ENCODE measurements around the gene RNF40.
A peak's percentile ranks its signal among the peaks of the same experiment; 100 is the strongest.

RNF40 gene

DNA sequence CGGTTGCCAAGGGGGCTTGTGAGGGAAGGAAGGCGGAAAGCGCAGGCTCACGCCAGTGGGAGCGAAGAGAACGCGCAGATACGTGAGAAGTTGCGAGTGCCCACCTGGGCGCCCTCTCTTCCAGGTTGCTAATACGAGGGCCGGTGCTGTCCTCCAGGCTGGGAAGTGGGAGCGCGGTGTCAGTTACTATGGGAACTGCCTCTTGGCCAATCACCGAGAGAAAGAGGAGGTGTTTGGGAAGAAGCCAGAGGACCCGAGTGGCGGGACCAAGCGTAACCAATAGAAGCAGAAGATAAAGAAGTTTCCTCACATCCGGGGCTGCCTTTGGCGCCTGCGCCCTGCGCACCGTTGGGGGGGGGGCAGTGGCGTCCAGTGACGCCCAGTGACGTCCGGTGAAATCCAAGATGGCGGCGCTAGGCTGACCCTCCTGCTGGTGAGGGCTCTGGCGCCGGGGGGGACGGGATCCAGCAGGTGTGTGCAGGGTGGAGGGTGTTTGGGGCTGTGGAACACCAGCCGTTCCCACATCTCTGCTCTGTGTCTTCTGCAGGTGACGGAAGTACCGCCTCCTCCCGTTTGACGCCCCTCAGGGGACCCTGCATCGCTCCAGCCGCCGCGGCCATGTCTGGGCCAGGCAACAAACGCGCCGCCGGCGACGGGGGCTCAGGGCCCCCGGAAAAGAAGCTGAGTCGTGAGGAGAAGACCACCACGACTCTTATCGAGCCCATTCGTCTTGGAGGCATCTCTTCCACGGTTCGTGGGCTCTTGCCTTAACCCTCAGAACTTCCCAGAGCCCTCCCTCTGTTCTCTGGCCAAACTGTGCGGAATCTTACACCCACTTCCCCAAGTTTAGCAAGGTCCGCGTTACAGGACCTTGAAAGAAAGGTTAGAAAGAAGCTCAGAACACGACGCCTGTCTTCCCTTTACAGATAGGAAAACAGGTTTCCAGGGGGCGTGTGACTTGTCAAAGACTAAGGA lies at the start of gene RNF40, which contains the start of gene CFAP119:
Gene RNF40, plus strand, starts transcription at position 395 of the 975 bp plus-strand sequence. Its CDS starts 224 bp downstream, at position 619.
Gene CFAP119, minus strand, starts transcription at position 135 of the 975 bp plus-strand sequence. CDS start 314 bp downstream, outside the sequence.
- peak; percentile 88 for DNase-seq (ENCODE audit: low read depth)

DNA sequence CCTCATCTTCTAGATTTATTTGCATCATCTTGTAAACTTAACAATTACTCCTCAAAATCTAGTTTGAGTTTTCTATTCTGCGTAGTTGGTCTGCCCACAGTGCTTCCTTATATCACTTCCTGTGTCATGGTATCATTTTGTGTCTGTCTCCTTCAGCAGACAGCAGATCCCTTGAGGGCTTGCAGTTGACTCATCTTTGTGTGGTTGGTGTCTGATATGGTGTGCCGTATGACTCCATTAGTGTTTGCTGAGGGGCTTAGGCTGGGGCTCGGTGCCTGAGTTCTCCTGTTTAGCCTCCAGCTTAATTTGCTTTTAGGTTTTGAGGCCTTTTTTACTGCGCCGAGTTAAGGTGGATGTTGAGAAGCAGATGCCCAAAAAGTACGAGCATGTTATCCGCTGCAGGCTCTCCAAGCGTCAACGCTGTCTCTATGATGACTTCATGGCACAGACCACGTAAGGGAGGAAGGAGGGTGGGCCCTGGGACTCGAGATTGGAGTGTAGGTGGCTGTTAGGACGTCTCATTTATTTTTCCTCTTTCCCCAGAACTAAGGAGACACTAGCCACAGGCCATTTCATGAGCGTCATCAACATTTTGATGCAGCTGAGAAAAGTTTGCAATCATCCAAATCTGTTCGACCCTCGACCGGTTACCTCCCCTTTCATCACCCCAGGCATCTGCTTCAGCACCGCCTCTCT lies 46.2 kb upstream of the RNF40 start:
- peak; percentile 29 for DNase-seq (ENCODE audit: low read depth)

DNA sequence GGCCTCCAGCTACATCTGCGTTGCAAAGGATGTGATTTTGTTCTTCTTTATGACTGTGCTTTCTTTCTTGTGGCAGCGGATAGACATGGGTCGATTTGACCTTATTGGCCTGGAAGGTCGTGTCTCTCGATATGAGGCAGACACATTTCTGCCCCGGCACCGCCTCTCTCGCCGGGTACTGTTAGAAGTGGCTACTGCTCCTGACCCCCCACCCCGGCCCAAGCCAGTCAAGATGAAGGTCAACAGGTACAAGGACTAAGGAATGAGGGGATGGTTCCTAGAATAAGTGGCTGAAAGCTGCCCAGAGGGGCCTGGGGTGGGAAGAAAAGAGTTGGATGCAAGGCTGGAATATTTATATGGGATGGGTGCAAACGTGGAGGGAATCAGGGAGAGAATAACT lies 42.0 kb upstream of the RNF40 start:
- DNase-seq (ENCODE audit: low read depth) = no peak

DNA sequence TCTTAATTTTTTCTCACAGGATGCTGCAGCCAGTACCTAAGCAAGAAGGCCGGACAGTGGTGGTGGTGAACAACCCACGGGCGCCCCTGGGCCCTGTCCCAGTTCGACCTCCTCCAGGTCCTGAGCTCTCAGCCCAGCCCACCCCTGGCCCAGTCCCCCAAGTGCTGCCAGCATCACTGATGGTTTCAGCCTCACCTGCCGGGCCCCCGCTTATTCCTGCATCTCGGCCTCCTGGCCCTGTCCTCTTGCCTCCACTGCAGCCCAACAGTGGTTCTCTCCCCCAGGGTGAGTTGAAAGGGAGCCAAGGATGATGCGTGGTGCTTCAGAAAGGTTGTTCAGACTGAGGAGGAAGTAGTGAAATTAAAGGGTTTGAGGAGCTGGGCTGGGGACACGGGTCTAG lies 41.4 kb upstream of the RNF40 start:
- no peak for DNase-seq (ENCODE audit: low read depth)

DNA sequence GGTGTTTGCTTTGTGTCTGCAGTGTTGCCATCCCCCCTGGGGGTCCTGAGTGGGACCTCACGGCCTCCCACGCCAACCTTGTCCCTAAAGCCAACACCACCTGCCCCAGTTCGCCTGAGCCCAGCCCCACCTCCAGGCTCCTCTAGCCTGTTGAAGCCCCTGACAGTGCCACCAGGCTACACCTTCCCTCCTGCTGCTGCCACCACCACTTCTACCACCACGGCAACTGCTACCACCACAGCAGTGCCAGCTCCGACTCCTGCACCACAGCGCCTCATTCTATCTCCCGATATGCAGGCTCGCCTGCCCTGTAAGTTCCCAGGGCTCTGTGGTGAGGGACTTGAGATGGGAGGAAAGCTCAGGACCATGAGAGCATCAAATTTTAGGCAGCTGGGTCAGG lies 41.0 kb upstream of the RNF40 start:
- DNase-seq (ENCODE audit: low read depth) = no peak

DNA sequence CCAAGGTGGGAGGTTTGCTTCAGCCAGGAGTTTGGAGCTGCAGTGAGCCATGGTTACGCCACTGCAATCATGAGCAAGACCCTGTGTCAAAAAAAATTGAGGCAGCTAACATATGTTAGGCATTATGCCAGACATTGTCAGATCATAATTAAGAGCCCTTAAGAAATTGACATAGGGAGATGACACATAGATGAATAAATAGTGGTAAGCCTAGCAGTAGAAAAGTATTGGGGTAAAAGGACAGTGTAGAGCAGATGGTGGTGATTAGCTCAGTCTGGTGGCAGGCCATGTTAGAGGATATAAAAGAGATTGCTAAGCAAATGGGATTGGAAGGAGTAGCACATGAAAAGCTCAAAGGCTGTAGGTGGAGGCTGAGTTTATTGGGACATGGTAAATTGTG lies 40.5 kb upstream of the RNF40 start:
- DNase-seq (ENCODE audit: low read depth) = no peak

DNA sequence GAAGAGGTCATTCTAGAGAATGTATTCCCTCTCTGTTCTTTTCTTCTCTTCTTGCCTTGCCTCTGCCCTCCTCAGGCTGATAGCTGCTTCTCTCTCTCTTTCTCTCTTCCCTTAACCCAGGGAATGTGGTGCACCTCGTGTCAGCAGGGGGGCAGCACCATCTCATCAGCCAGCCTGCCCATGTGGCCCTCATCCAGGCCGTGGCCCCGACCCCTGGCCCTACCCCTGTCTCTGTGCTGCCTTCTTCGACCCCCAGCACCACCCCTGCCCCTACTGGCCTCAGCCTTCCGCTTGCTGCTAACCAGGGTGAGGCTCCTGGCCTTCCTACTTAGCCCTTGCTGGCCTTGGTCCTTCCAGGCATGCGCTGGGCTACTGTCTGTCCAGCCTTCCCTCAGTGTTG lies 39.7 kb upstream of the RNF40 start:
- no peak for DNase-seq (ENCODE audit: low read depth)

DNA sequence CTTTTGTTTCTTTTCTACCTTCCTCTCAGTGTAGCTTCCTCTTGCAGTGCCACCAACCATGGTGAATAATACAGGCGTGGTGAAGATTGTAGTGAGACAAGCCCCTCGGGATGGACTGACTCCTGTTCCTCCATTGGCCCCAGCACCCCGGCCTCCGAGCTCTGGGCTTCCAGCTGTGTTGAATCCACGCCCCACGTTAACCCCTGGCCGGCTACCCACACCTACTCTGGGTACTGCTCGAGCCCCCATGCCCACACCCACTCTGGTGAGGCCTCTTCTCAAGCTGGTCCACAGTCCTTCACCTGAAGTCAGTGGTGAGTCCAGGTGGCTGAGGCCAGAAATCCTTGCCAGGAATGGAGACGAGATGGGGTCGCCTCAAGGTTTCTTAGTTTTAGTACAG lies 39.2 kb upstream of the RNF40 start:
- DNase-seq (ENCODE audit: low read depth) = no peak

DNA sequence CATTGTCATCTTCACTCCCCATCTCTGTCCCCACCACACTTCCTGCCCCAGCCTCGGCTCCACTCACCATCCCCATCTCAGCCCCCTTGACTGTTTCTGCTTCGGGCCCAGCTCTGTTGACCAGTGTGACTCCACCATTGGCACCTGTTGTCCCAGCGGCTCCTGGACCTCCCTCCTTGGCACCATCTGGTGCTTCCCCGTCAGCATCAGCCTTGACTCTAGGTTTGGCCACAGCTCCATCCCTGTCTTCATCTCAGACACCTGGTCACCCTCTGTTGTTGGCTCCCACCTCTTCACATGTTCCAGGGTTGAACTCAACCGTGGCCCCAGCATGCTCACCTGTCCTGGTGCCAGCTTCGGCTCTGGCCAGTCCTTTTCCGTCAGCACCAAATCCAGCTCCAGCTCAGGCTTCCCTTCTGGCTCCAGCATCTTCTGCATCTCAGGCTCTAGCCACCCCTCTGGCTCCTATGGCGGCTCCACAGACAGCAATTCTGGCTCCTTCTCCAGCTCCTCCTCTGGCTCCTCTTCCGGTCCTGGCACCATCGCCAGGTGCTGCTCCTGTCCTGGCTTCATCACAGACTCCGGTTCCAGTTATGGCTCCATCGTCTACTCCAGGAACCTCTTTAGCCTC lies 38.3 kb upstream of the RNF40 start:
- no peak for DNase-seq (ENCODE audit: low read depth)

DNA sequence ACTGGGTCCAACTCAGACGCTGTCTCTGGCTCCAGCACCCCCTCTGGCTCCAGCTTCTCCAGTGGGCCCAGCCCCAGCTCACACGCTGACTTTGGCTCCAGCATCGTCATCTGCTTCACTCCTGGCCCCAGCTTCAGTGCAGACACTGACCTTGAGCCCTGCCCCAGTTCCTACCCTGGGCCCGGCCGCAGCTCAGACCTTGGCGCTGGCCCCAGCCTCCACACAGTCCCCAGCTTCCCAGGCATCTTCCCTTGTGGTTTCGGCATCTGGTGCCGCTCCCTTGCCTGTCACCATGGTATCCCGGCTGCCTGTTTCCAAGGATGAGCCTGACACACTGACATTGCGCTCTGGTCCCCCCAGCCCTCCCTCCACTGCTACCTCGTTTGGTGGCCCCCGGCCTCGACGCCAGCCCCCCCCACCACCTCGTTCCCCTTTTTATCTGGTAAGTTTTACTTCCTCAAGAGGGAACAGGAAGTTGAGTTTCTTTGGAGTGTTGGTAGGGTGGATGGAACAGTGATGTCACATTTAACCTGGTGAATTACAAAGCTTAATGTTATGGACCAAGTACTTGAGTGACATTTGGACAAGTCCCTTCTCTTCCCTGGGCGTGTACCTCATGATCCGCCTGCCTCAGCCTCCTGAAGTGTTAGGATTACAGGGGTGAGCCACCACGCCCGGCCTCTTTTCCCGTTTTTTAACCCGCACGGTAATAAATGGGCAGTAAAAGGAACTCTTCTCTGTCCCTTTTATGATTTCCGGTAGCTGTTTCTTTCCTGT lies 37.3 kb upstream of the RNF40 start:
- DNase-seq (ENCODE audit: low read depth) = no peak

DNA sequence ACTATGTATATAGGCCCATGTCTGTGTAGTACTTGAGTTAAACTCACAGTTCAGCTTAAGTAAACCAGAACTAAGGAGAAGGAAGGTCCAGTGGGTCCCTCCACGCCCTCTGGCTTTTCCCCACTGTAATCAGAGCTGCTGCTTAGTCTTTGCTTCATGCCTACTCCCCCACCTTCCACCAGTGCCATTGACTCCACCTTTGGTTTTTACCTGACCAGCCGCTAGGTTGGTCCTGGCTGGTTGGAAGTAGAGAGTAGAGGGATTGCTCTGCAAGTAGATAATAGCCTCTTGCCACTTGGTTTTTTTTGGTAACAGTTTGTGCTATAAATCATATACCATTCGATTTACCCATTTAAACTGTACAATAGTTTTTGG lies 36.7 kb upstream of the RNF40 start:
- DNase-seq (ENCODE audit: low read depth) = no peak

DNA sequence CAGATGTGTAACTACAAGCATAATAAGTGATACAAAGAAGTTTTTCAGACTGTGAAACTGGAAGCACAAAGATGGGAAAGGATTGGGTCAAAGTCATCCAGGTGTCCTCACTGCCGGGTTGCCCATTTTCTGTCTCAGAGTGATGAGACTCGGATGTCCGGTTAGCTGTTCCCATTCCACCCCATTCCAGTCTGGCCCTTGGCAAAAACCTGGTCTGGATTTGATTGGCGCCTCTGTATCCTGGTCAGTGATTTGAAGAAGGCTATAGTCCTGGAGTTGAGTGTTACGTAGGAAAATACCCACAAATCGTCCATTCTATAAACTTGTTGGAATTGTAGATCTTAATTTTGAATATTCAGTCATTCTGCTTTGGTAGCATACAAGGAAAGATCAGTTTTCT lies 33.8 kb upstream of the RNF40 start:
- DNase-seq (ENCODE audit: low read depth) = no peak

DNA sequence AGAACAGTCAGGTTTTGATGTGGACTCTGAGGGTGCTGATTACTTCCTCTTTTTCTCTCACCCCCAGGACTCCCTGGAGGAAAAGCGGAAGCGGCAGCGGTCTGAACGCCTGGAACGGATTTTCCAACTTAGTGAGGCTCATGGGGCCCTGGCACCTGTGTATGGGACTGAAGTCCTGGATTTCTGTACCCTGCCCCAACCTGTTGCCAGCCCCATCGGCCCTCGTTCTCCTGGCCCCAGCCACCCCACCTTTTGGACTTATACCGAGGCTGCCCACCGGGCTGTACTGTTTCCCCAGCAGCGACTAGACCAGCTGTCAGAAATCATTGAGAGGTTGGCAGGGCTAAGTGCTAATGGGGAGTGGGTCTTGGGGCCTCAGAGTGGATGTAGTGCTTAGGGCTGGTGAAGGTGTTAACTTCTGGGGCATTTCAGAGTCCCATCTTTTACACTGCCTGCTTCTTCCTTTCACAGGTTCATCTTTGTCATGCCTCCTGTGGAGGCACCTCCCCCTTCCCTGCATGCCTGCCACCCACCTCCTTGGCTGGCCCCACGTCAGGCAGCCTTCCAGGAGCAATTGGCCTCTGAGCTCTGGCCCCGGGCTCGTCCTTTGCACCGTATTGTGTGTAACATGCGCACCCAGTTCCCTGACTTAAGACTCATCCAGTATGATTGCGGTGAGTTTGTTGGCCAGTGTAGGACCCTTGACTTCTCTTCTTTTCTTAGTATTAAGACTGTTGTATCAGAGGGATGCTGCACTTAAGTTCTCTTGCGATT lies 33.0 kb upstream of the RNF40 start:
- DNase-seq (ENCODE audit: low read depth) = no peak

DNA sequence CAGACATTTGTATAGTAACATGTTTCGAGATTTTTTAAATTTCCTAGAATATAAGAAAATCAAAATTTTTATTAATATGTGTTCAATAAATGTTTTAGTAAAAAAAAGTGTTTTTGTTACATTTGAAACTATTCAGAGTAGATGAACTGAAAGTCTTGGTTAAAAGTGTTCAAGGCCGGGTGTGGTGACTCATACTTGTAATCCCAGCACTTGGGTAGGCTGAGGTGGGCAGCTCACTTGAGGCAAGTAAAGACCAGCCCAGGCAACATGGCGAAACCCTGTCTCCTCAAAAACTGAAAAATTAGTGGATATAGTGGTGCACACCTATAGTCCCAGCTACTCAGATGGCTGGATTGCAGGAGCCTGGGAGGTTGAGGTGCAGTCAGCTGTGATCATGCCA lies 30.7 kb upstream of the RNF40 start:
- no peak for DNase-seq (ENCODE audit: low read depth)

DNA sequence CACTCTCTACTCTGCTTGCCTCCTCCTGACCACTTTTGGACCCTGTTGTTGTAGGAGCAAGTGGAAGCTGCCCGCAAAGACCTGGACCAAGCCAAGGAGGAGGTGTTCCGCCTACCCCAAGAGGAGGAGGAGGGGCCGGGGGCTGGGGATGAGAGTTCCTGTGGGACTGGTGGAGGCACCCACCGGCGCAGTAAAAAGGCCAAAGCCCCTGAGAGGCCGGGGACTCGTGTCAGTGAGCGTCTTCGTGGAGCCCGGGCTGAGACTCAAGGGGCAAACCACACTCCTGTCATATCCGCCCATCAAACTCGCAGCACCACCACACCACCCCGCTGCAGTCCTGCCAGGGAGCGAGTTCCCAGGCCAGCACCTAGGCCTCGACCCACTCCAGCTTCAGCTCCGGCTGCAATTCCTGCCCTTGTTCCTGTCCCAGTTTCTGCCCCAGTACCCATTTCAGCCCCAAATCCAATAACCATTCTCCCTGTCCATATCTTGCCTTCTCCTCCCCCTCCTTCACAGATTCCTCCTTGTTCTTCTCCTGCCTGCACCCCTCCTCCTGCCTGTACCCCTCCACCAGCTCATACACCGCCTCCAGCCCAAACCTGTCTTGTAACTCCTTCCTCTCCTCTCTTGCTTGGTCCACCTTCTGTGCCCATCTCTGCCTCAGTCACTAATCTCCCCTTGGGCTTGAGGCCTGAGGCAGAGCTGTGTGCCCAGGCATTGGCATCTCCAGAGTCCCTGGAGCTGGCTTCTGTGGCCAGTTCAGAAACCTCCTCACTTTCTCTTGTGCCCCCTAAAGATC lies 24.9 kb upstream of the RNF40 start:
- no peak for DNase-seq (ENCODE audit: low read depth)

DNA sequence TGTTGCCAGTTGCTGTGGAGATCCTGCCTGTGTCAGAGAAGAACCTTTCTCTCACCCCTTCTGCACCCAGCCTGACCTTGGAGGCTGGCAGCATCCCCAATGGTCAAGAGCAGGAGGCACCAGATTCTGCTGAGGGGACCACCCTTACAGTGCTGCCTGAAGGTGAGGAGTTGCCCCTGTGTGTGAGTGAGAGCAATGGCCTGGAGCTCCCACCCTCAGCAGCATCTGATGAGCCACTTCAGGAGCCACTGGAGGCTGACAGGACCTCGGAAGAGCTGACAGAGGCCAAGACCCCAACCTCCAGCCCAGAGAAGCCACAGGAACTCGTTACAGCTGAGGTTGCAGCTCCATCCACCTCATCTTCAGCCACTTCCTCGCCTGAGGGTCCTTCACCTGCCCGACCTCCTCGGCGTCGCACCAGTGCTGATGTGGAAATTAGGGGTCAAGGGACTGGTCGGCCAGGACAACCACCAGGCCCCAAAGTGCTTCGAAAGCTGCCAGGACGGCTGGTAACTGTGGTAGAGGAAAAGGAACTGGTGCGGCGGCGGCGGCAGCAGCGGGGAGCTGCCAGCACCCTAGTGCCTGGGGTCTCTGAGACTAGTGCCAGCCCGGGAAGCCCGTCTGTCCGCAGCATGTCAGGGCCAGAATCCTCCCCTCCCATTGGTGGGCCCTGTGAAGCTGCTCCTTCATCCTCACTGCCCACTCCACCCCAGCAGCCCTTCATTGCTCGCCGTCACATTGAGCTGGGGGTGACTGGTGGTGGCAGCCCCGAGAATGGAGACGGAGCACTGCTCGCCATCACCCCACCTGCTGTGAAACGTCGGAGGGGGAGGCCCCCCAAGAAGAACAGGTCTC lies 24.1 kb upstream of the RNF40 start:
- no peak for DNase-seq (ENCODE audit: low read depth)

DNA sequence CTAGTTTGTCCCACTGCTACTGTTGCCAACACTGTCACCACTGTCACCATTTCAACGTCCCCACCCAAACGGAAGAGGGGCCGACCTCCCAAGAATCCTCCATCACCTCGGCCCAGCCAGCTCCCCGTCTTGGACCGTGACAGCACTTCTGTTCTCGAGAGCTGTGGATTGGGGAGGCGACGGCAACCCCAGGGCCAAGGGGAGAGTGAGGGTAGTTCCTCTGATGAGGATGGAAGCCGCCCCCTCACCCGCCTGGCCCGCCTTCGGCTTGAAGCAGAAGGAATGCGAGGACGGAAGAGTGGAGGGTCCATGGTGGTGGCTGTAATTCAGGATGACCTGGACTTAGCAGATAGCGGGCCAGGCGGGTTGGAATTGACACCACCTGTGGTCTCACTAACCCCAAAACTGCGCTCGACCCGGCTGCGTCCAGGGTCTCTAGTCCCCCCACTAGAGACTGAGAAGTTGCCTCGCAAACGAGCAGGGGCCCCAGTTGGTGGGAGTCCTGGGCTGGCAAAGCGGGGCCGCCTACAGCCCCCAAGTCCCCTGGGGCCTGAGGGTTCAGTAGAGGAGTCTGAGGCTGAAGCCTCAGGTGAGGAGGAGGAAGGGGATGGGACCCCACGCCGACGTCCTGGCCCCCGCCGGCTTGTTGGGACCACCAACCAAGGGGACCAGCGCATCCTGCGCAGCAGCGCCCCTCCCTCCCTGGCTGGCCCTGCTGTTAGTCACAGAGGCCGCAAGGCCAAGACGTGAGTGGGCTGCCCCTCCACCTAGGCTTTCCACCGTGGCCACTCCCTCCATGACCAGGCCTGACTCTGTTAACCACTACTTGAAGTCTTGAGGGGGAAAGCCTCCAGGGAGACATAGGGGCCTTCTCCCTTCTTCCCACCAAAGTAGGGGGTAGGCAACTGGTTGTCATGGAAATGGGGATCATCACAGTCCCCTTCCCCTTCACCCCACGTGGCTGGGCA lies 22.9 kb upstream of the RNF40 start:
- DNase-seq (ENCODE audit: low read depth) = no peak

Data from activated T-cell treated with anti-CD3 and anti-CD28 coated beads for 24 hours (primary cell).